NCI-H460 (cell line): ENCODE results near the gene RCC2. TPM values are rescaled to one million over a fixed set of nuclear protein-coding genes. Genes with fewer than 3 reads are reported as not detected.

Source experiments
- DNase-seq: peaks from one replicate; pipeline ENCODE4 v3.0.0-alpha.2; 2016; ENCODE audit warnings: low read depth; ENCODE audit errors: extremely low read depth
- total RNA-seq: library from RNA; depleted of rRNA; stranded (reverse); fragments of >200 nt; shearing (Covaris generic); gene quantifications from 2 replicates; pipeline ENCODE4 v1.2.3, GENCODE V29; 2014; rRNA removed

RCC2 gene
- total RNA-seq, 1 experiment from 2014 or later = 72.6 TPM

- no peak for DNase-seq
These were observed 47.2 kb downstream of the RCC2 start for GRCh38 chr1:17392199-17392740.

GRCh38 chr1:17381161-17381560, 58.3 kb downstream of the RCC2 start:
- DNase-seq = no peak

DNA sequence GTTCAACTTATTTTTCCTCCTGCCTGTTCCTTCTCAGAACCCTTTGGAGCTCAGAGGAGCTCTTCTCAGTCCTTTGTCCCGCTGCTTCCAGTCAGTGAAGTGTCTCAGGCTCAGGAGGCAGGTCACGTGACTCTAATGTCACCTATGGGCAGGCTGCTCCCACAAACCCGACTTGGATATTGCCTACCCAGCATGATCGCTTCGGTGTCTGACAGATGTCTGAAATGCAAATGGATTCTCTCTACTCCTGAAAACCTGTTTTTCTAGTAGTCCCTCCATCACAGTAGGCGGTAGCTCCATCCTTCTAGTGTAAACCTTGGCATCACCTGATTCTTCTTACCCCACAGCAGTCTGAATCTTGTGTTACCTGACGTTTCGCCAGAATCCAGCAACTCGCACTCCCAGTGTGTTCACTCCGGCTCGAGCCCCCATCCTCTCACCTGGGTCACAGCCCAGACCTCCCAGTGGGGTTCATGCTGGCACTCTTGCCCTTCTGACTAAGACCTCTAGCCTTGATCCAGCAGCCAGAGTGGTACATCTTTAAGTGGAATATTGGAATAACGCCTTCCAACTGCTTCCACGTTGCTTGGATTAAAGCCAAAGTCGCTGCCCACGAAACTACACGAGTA, 62.0 kb downstream of the RCC2 start:
- no peak for DNase-seq

- DNase-seq = no peak
These were observed 63.8 kb downstream of the RCC2 start for GRCh38 chr1:17375651-17376050.

DNA sequence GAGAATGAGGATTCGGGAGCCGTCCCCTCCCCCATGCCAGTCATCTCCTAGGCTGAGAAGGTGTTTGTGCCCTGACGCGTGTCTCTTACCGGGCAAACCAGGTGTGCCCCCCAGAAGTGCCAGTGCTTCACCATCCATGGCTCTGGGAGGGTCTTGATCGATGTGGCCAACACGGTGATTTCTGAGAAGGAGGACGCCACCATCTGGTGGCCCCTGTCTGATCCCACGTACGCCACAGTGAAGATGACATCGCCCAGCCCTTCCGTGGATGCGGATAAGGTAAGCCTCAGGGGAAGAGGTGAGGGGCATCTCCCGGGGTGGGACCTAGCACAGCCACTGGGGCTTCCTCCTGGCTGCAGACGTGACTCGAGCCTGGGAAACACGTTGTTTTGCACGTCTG, 66.5 kb downstream of the RCC2 start:
- DNase-seq = no peak

DNA sequence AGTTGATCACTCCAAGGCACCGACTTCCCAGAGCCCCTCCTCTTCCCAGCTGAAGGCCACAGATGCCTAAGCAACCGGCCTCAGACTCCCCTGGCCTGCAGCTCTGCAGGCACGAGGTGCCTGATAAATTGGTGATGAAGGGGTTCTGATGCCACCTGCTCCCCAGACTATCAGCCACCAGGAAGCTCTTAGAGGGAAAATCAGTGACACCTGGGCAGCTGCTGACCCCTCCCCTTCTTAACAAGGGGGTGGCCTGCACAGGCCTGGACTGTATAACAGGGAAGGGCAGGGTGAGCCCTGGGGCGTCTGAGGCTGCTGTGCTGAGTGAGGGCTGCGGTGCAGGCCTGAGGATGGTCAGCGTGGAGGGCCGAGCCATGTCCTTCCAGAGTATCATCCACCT, 67.6 kb downstream of the RCC2 start, which contains the start of gene PADI6:
TSS of gene PADI6 (plus strand) at position 301 of the 400 bp plus-strand sequence. CDS start at position 351, 50 bp downstream.
- no peak for DNase-seq

GRCh38 chr1:17370618-17371017, 68.9 kb downstream of the RCC2 start:
- no peak for DNase-seq

DNA sequence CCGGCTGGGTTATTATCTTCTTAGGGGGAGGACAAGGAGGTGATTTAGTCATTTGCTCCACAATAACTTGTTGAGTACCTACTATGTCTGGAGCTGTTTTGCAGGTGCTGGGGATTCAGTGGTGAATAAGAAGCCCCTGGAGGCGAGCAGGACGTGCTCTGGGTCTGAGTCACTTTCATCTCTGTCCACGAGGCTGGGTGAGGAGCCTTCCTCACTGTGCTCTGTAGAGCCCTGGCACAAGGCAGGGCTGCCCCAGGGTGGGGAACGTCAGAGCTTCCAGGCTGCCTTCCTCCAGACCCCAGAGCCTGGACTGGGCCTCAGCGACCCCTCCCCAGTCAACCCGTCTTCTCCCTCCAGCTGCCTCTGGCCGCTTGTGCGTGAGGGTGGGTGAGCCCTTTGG, 70.0 kb downstream of the RCC2 start:
- no peak for DNase-seq

- no peak for DNase-seq
These were observed 74.2 kb downstream of the RCC2 start for GRCh38 chr1:17365293-17365692.

GRCh38 chr1:17363771-17364170, 75.7 kb downstream of the RCC2 start:
- DNase-seq = no peak

GRCh38 chr1:17363351-17363750, 76.1 kb downstream of the RCC2 start:
- no peak for DNase-seq

GRCh38 chr1:17361687-17362086, 77.8 kb downstream of the RCC2 start:
- DNase-seq = no peak

- no peak for DNase-seq
These were observed 79.1 kb downstream of the RCC2 start for GRCh38 chr1:17360272-17360956.

DNA sequence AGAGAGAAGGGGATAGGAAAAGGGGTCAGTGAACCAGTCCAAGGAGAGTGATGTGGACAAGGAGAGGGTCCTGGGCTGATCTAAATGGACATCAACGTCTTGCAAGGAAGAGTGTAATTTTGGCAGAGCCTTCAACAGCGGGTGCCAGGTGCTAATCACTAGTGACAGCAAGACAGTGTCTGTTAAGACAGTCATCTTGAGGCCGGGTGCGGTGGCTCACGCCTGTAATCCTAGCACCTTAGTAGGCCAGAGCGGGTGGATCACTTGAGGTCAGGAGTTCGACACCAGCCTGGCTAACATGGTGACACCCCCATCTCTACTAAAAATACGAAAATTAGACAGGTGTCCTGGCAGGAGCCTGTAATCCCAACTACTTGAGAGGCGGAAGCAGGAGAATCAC, 79.7 kb downstream of the RCC2 start:
- DNase-seq = no peak

GRCh38 chr1:17359031-17359430, 80.4 kb downstream of the RCC2 start:
- DNase-seq = no peak

DNA sequence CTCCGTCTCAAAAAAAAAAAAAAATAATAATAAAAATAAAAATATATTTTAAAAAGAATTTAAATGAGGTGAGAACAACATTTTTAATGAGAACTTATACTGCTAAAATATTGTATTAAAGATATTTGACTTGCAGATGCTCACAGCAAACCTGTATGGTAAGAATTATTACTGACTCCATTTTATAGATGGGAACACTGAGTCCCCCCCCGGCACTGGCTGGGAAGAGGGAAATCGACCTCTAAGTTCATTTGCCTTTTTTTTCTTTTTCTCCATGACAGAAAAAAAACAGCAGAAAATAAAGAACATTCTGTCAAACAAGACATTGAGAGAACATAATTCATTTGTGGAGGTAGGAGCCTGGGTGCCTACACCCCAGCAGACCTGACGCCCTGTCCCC, 80.9 kb downstream of the RCC2 start:
- no peak for DNase-seq

Other genes starting within 250 kb of the RCC2 start
- not detected in 2 replicates for gene PADI1, start 234.5 kb downstream of the RCC2 start, total RNA-seq
- gene PADI3, start 190.6 kb downstream of the RCC2 start, total RNA-seq = not detected in 2 replicates
- gene PADI4, start 131.5 kb downstream of the RCC2 start, total RNA-seq = not detected in 2 replicates
- not detected in 2 replicates for gene PADI6, start 67.5 kb downstream of the RCC2 start, total RNA-seq
- gene ARHGEF10L, start 100.0 kb upstream of the RCC2 start, total RNA-seq = 3.3 and 3.8 TPM in 2 replicates